AG20443 (cell line): ENCODE measurements around the gene SMAD2.
"Not testable (repeated sequence)": the region's sequence is repeated elsewhere in the genome, so short reads cannot be mapped to it uniquely, and the experiment has no call there.

Experiments used
- DNase-seq: peaks from one replicate; pipeline ENCODE4 v3.0.0; 2012; ENCODE audit warnings: low spot score, mixed read lengths

Gene SMAD2

GRCh38 chr18:47793609-47794008 lies 136.8 kb downstream of the SMAD2 start:
- no peak for DNase-seq

GRCh38 chr18:47791461-47791985 lies 138.9 kb downstream of the SMAD2 start:
- no peak for DNase-seq

GRCh38 chr18:47790036-47790435 lies 140.4 kb downstream of the SMAD2 start:
- no peak for DNase-seq

- DNase-seq, result no peak
Measured at GRCh38 chr18:47788621-47789020, 141.8 kb downstream of the SMAD2 start.

GRCh38 chr18:47781561-47781960 lies 148.9 kb downstream of the SMAD2 start:
- no peak for DNase-seq

- DNase-seq, result no peak
Measured at GRCh38 chr18:47780011-47780725, 150.3 kb downstream of the SMAD2 start.

GRCh38 chr18:47779381-47779780 lies 151.1 kb downstream of the SMAD2 start:
- DNase-seq, result no peak

GRCh38 chr18:47777626-47778025 lies 152.8 kb downstream of the SMAD2 start:
- no peak for DNase-seq

GRCh38 chr18:47775961-47776360 lies 154.5 kb downstream of the SMAD2 start:
- peak; percentile 56 for DNase-seq

- DNase-seq, result no peak
Measured at GRCh38 chr18:47773931-47774330, 156.5 kb downstream of the SMAD2 start.

GRCh38 chr18:47772374-47773248 lies 157.8 kb downstream of the SMAD2 start:
- DNase-seq, result peak; percentile 81

- DNase-seq, result no peak
Measured at GRCh38 chr18:47771922-47772321, 158.5 kb downstream of the SMAD2 start.

GRCh38 chr18:47767699-47768098 lies 162.8 kb downstream of the SMAD2 start:
- DNase-seq, result no peak

GRCh38 chr18:47767198-47767597 lies 163.3 kb downstream of the SMAD2 start:
- not testable (repeated sequence) for DNase-seq
